Prostate gland (tissue), 1 donor: Measurements from ENCODE around the gene ATXN1.

Experiments
- POLR2A ChIP-seq: fragments of 450-650 bp; IDR thresholded peaks from one replicate; pipeline ENCODE4 v1.6.1; 2016; ENCODE audit warnings: antibody characterized with exemption, mild to moderate bottlenecking
- POLR2AphosphoS5 ChIP-seq: sonication (generic); formaldehyde crosslinking; IDR thresholded peaks from one replicate; pipeline ENCODE4 v1.6.1; 2017; ENCODE audit warnings: antibody characterized with exemption

DNA sequence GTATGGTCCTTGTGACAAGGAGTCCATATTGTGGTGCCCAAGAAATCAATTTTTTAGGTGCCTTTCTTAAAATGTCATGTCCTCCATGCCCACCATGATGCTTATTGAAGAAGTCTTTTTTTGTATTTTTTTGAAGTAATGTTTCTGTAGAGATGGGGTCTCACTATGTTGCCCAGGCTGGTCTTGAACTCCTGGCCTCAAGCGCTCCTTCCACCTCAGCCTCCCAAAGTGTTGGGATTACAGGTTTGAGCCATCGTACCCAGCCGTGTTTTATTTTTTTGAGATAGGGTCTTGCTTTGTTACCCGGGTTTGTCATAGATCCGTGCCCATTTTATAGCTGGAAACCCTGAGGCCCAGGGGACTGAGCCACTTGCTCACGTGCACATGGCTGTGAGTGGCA is 238.3 kb downstream of the ATXN1 start:
- TF ChIP-seq POLR2AphosphoS5 (no peak), POLR2A (no peak)
